Liver (tissue), 9 donors: ENCODE measurements around the gene ACSL4. TPM values are rescaled to one million over a fixed set of nuclear protein-coding genes. Genes with fewer than 3 reads are reported as not detected.

ENCODE experiments used
- DNase-seq: peaks from one replicate; pipeline ENCODE4 v3.0.0-alpha.2; 2017; ENCODE audit warnings: low spot score
- H3K27ac ChIP-seq, 2 donors: one replicate each; pipeline ENCODE4 v1.7.0; 2013; ENCODE audit warnings: inconsistent platforms in 2 of 2, low read length in 2 of 2, control low read depth in 1 of 2, low read depth in 1 of 2, mild to moderate bottlenecking in 1 of 2
- H3K27me3 ChIP-seq, 4 donors: one replicate each; pipeline versions ENCODE4 v1.6.1 to v1.7.0; 2013; ENCODE audit warnings: low read length in 3 of 4, inconsistent platforms in 1 of 4, mild to moderate bottlenecking in 1 of 4, moderate library complexity in 1 of 4; ENCODE audit not compliant: control insufficient read depth in 4 of 4, insufficient read depth in 4 of 4
- H3K36me3 ChIP-seq, 4 donors: one replicate each; pipeline versions ENCODE4 v1.6.1 to v1.7.0; 2013; ENCODE audit warnings: low read length in 3 of 4, mild to moderate bottlenecking in 3 of 4, low read depth in 1 of 4, moderate library complexity in 1 of 4; ENCODE audit not compliant: control insufficient read depth in 4 of 4, insufficient read depth in 3 of 4
- H3K4me1 ChIP-seq, 4 donors: one replicate each; pipeline versions ENCODE4 v1.6.1 to v1.7.0; 2013; ENCODE audit warnings: low read length in 3 of 4, mild to moderate bottlenecking in 3 of 4, moderate library complexity in 1 of 4; ENCODE audit not compliant: control insufficient read depth in 4 of 4, insufficient read depth in 4 of 4
- H3K4me3 ChIP-seq, 3 donors: one replicate each; pipeline versions ENCODE4 v1.6.1 to v1.7.0; 2013; ENCODE audit warnings: low read length in 3 of 3, control low read depth in 1 of 3, low read depth in 1 of 3, mild to moderate bottlenecking in 1 of 3
- H3K9ac ChIP-seq, 2 donors: one replicate each; pipeline ENCODE4 v1.7.0; 2013; ENCODE audit warnings: low read length in 2 of 2, mild to moderate bottlenecking in 2 of 2, moderate library complexity in 2 of 2, control low read depth in 1 of 2, low read depth in 1 of 2
- H3K9me3 ChIP-seq, 4 donors: one replicate each; pipeline versions ENCODE4 v1.6.1 to v1.7.0; 2013; ENCODE audit warnings: low read length in 3 of 4; ENCODE audit not compliant: control insufficient read depth in 4 of 4
- EGR1 ChIP-seq, 2 donors: IDR thresholded peaks; 2 replicates each; pipeline ENCODE4 v1.6.1; 2016 to 2018; ENCODE audit warnings: antibody characterized with exemption in 2 of 2, low read depth in 2 of 2
- FOXA1 ChIP-seq: IDR thresholded peaks from 2 replicates; pipeline ENCODE4 v1.6.1; 2016; ENCODE audit warnings: antibody characterized with exemption
- FOXA2 ChIP-seq: IDR thresholded peaks from 2 replicates; pipeline ENCODE4 v1.6.1; 2016; ENCODE audit warnings: antibody characterized with exemption
- GABPA ChIP-seq, 2 donors: IDR thresholded peaks in 1 of 2; conservative IDR thresholded peaks in 1 of 2; 2 replicates each; pipeline ENCODE4 v1.6.1; 2016; ENCODE audit warnings: antibody characterized with exemption in 2 of 2, mild to moderate bottlenecking in 1 of 2, moderate library complexity in 1 of 2
- HNF4A ChIP-seq, 2 donors: conservative IDR thresholded peaks; 2 replicates each; pipeline ENCODE4 v1.6.1; 2016; ENCODE audit warnings: antibody characterized with exemption in 2 of 2, mild to moderate bottlenecking in 2 of 2
- HNF4G ChIP-seq: IDR thresholded peaks from 2 replicates; pipeline ENCODE4 v1.6.1; 2016; ENCODE audit warnings: antibody characterized with exemption
- JUND ChIP-seq, 2 donors: IDR thresholded peaks; 2 replicates each; pipeline ENCODE4 v1.6.1; 2016; ENCODE audit warnings: antibody characterized with exemption in 2 of 2
- NR2F2 ChIP-seq: IDR thresholded peaks from 2 replicates; pipeline ENCODE4 v1.6.1; 2016; ENCODE audit warnings: antibody characterized with exemption
- RAD21 ChIP-seq, 2 donors: IDR thresholded peaks; 2 replicates each; pipeline ENCODE4 v1.6.1; 2016; ENCODE audit warnings: antibody characterized with exemption in 2 of 2, mild to moderate bottlenecking in 2 of 2
- RXRA ChIP-seq, 2 donors: IDR thresholded peaks; 2 replicates each; pipeline ENCODE4 v1.6.1; 2017 to 2018; ENCODE audit warnings: antibody characterized with exemption in 2 of 2, mild to moderate bottlenecking in 1 of 2
- SP1 ChIP-seq: IDR thresholded peaks from 2 replicates; pipeline ENCODE4 v1.6.1; 2018; ENCODE audit warnings: antibody characterized with exemption, mild to moderate bottlenecking
- TAF1 ChIP-seq: conservative IDR thresholded peaks from 2 replicates; pipeline ENCODE4 v1.6.1; 2016; ENCODE audit warnings: antibody characterized with exemption, mild to moderate bottlenecking
- YY1 ChIP-seq: IDR thresholded peaks from 2 replicates; pipeline ENCODE4 v1.6.1; 2016; ENCODE audit warnings: antibody characterized with exemption, mild to moderate bottlenecking
- WGBS: extraction: QIAGEN DNeasy Blood & Tissue Kit; methylation state at CpG from one replicate; pipeline ENCODE4 v1.1.7; 2013; 5-methylcytosine and 5-hydroxymethylcytosine counted together
- polyA plus RNA-seq, 2 donors: library from polyadenylated mRNA; stranded (reverse) in 1 of 2; unstranded in 1 of 2; fragments of 200-250 nt in 1 of 2; fragments of >200 nt in 1 of 2; fragmentation: Nextera tagmentation in 1 of 2; extraction: Ambion mirVana in 1 of 2; gene quantifications; one replicate each; pipeline versions ENCODE4 v1.2.1 to v1.2.3, GENCODE V29; 2013 to 2015
- total RNA-seq, 2 donors: library from RNA; depleted of rRNA; stranded (reverse); fragments of >200 nt; gene quantifications; one replicate each; pipeline ENCODE4 v1.2.3, GENCODE V29; 2014
- TF ChIP-seq, protein P1 (sequence below): IDR thresholded peaks from 2 replicates; pipeline ENCODE4 v1.6.1; 2016; ENCODE audit warnings: antibody characterized with exemption
- TF ChIP-seq, protein P2 (sequence below): fragments of 150-350 bp; IDR thresholded peaks from 2 replicates; pipeline ENCODE4 v1.5.1; 2017; ENCODE audit warnings: improper control_type of control experiment, low read depth, low read length; ENCODE audit not compliant: missing input control
- TF ChIP-seq, protein P3 (sequence below): IDR thresholded peaks from 2 replicates; pipeline ENCODE4 v1.6.1; 2016; ENCODE audit warnings: antibody characterized with exemption
- TF ChIP-seq, protein P4 (sequence below): IDR thresholded peaks from 2 replicates; pipeline ENCODE4 v1.6.1; 2016; ENCODE audit warnings: antibody characterized with exemption
- TF ChIP-seq, protein P5 (sequence below): IDR thresholded peaks from 2 replicates; pipeline ENCODE4 v1.6.1; 2016; ENCODE audit warnings: antibody characterized with exemption, mild to moderate bottlenecking
- donor health status: healthy.
- donor health status: healthy.
- donor health status: healthy.
- donor health status: healthy.
- donor health status: healthy.

ACSL4 gene
- total and polyA plus RNA-seq, 4 donors: 5.3 to 928 (median 20.0) TPM

DNA sequence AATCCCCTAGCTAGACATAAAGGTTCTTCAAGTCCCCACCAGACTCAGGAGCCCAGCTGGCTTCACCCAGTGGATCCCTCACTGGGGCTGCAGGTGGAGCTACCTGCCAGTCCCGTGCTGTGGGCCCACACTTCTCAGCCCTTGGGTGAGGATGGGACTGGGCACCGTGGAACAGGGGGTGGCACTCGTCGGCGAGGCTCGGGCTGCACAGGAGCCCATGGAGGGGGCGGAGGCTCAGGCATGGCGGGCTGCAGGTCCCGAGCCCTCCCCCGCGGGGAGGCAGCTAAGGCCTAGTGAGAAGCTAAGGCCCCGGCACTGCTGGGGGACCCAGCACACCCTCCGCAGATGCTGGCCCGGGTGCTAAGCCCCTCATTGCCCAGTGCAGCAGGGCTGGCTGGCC, 16.1 kb upstream of the ACSL4 start:
- Histone ChIP-seq H3K4me3 (no peak overlapping the region), H3K36me3 (no peaks in the 10 kb centered on the region), H3K9ac (no peak overlapping the region), H3K27me3 (no peaks in the 10 kb centered on the region), H3K9me3 (no peaks in the 10 kb centered on the region), H3K4me1 (no peaks in the 10 kb centered on the region), H3K27ac (no peak overlapping the region)
- WGBS: 97% methylated on average over 14 of the region's 14 CpGs
- DNase-seq: no peak
- TF ChIP-seq RAD21 (IDR thresholded peaks at IDR 0.05): no peak
- TF ChIP-seq, protein P1, sequence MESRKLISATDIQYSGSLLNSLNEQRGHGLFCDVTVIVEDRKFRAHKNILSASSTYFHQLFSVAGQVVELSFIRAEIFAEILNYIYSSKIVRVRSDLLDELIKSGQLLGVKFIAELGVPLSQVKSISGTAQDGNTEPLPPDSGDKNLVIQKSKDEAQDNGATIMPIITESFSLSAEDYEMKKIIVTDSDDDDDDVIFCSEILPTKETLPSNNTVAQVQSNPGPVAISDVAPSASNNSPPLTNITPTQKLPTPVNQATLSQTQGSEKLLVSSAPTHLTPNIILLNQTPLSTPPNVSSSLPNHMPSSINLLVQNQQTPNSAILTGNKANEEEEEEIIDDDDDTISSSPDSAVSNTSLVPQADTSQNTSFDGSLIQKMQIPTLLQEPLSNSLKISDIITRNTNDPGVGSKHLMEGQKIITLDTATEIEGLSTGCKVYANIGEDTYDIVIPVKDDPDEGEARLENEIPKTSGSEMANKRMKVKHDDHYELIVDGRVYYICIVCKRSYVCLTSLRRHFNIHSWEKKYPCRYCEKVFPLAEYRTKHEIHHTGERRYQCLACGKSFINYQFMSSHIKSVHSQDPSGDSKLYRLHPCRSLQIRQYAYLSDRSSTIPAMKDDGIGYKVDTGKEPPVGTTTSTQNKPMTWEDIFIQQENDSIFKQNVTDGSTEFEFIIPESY: no peak
- TF ChIP-seq, protein P2, sequence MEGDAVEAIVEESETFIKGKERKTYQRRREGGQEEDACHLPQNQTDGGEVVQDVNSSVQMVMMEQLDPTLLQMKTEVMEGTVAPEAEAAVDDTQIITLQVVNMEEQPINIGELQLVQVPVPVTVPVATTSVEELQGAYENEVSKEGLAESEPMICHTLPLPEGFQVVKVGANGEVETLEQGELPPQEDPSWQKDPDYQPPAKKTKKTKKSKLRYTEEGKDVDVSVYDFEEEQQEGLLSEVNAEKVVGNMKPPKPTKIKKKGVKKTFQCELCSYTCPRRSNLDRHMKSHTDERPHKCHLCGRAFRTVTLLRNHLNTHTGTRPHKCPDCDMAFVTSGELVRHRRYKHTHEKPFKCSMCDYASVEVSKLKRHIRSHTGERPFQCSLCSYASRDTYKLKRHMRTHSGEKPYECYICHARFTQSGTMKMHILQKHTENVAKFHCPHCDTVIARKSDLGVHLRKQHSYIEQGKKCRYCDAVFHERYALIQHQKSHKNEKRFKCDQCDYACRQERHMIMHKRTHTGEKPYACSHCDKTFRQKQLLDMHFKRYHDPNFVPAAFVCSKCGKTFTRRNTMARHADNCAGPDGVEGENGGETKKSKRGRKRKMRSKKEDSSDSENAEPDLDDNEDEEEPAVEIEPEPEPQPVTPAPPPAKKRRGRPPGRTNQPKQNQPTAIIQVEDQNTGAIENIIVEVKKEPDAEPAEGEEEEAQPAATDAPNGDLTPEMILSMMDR: no peak
- TF ChIP-seq HNF4A (conservative IDR thresholded peaks at IDR 0.05): no peak
- no peak for TF ChIP-seq SP1
- TF ChIP-seq FOXA1: no peak
- no peak for TF ChIP-seq RXRA (IDR thresholded peaks at IDR 0.05)
- TF ChIP-seq, protein P3, sequence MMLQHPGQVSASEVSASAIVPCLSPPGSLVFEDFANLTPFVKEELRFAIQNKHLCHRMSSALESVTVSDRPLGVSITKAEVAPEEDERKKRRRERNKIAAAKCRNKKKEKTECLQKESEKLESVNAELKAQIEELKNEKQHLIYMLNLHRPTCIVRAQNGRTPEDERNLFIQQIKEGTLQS: no peak
- no peak for TF ChIP-seq JUND (IDR thresholded peaks at IDR 0.05)
- TF ChIP-seq, protein P4, sequence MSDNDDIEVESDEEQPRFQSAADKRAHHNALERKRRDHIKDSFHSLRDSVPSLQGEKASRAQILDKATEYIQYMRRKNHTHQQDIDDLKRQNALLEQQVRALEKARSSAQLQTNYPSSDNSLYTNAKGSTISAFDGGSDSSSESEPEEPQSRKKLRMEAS: no peak
- TF ChIP-seq, protein P5, sequence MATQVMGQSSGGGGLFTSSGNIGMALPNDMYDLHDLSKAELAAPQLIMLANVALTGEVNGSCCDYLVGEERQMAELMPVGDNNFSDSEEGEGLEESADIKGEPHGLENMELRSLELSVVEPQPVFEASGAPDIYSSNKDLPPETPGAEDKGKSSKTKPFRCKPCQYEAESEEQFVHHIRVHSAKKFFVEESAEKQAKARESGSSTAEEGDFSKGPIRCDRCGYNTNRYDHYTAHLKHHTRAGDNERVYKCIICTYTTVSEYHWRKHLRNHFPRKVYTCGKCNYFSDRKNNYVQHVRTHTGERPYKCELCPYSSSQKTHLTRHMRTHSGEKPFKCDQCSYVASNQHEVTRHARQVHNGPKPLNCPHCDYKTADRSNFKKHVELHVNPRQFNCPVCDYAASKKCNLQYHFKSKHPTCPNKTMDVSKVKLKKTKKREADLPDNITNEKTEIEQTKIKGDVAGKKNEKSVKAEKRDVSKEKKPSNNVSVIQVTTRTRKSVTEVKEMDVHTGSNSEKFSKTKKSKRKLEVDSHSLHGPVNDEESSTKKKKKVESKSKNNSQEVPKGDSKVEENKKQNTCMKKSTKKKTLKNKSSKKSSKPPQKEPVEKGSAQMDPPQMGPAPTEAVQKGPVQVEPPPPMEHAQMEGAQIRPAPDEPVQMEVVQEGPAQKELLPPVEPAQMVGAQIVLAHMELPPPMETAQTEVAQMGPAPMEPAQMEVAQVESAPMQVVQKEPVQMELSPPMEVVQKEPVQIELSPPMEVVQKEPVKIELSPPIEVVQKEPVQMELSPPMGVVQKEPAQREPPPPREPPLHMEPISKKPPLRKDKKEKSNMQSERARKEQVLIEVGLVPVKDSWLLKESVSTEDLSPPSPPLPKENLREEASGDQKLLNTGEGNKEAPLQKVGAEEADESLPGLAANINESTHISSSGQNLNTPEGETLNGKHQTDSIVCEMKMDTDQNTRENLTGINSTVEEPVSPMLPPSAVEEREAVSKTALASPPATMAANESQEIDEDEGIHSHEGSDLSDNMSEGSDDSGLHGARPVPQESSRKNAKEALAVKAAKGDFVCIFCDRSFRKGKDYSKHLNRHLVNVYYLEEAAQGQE: no peak
- no peak for TF ChIP-seq HNF4G
- no peak for TF ChIP-seq YY1
- no peak for TF ChIP-seq NR2F2
- no peak for TF ChIP-seq GABPA (IDR thresholded peaks at IDR 0.05 in 1 of 2, conservative IDR thresholded peaks at IDR 0.05 in 1 of 2)
- no peak for TF ChIP-seq TAF1
- TF ChIP-seq EGR1 (IDR thresholded peaks at IDR 0.05; ENCODE audit: low read depth in 2 of 2): no peak
- no peak for TF ChIP-seq FOXA2
